ENCODE results near the gene CYBB. TPM values are rescaled to one million over a fixed set of nuclear protein-coding genes. Genes with fewer than 3 reads are reported as not detected.

The CYBB gene
- total RNA-seq, 4 donors from 2014 or later, result 2.6 to 5.8 (median 3.3) TPM

DNA sequence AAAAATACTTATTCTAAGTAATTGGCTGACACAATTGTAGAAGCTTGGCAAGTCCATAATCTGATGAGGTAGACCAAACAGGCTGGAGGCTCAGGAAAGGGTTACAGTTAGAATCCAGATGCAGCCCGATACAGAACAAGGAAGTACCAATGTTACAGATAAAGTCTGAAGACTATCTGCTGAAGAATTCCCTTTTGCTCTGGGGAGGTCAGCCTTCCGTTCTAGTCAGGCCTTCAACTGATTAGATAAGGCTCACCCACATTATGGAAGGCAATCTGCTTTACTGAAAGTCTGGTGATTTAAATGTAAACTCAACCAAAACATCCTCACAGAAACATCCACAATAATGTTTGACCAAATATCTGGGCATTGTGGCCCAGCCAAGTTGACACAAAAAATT is 74.9 kb downstream of the CYBB start:
- TF ChIP-seq POLR2A (IDR thresholded peaks at IDR 0.05), result no peak
- TF ChIP-seq, protein P1, sequence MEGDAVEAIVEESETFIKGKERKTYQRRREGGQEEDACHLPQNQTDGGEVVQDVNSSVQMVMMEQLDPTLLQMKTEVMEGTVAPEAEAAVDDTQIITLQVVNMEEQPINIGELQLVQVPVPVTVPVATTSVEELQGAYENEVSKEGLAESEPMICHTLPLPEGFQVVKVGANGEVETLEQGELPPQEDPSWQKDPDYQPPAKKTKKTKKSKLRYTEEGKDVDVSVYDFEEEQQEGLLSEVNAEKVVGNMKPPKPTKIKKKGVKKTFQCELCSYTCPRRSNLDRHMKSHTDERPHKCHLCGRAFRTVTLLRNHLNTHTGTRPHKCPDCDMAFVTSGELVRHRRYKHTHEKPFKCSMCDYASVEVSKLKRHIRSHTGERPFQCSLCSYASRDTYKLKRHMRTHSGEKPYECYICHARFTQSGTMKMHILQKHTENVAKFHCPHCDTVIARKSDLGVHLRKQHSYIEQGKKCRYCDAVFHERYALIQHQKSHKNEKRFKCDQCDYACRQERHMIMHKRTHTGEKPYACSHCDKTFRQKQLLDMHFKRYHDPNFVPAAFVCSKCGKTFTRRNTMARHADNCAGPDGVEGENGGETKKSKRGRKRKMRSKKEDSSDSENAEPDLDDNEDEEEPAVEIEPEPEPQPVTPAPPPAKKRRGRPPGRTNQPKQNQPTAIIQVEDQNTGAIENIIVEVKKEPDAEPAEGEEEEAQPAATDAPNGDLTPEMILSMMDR (IDR thresholded peaks at IDR 0.05), result no peak
- WGBS, 2 donors, result 52 to 58% methylated on average over 2 of the region's 2 CpGs
- no peak for DNase-seq (ENCODE audit: low spot score in 2 of 2)
- intact Hi-C loops (cut with DNase I; ENCODE audit: low total_unique reads), result no loop called here
- H3K4me3 ChIP-seq (ENCODE audit: low read depth, poor library complexity, severe bottlenecking), result no peak overlapping the region

DNA sequence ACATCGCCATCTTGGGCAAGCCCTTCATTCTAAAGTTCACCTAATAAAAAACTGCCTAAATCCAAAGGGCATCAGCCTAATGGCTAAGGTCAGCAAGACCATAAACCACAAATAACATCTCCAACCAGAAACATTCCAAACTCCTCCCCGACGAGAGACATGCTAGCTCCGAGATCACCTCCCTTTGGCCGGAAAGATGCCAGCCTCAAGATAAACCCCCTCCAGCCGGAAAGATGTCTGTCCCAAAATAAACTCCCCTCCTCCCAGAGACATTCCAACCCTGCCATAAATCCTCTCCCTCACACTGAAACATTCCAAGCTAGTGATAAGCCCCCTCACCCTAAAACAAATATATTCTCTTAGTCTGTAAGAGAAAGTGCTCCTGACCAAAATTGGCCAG is 80.9 kb downstream of the CYBB start:
- intact Hi-C loops (cut with DNase I; ENCODE audit: low total_unique reads), result no loop called here
- 47 to 53% methylated on average over 6 of the region's 6 CpGs for WGBS, 2 donors
- no peak for DNase-seq (ENCODE audit: low spot score in 2 of 2)
- H3K4me3 ChIP-seq (ENCODE audit: low read depth, poor library complexity, severe bottlenecking), result no peak overlapping the region
- no peak for TF ChIP-seq POLR2A (IDR thresholded peaks at IDR 0.05)
- TF ChIP-seq, protein P1 (IDR thresholded peaks at IDR 0.05), result no peak

DNA sequence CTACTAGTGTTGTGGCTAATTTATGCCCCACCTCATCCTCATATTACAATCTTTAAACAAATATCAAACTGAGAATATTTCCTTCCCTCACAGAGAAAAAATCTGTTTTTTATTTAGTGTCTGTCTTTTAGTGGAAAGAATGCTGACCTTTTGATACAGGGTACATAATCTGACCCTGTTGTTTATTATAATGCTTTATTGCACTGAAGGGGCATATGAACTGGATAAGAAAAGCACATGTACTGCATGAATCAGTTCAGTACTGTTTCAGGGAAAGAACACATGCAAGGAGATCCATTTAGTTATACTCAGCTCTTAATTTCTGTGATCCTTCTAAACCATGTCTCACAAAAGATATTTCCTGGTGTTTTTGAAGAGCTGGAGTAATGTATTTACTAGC is 83.0 kb downstream of the CYBB start:
- DNase-seq (ENCODE audit: low spot score in 2 of 2), result no peak
- TF ChIP-seq POLR2A (IDR thresholded peaks at IDR 0.05), result no peak
- TF ChIP-seq, protein P1 (IDR thresholded peaks at IDR 0.05), result no peak
- intact Hi-C loops (cut with DNase I; ENCODE audit: low total_unique reads), result no loop called here
- H3K4me3 ChIP-seq (ENCODE audit: low read depth, poor library complexity, severe bottlenecking), result no peak overlapping the region

Other genes with a start within 250 kb of the CYBB start
- 1 to 10 TPM in 3 of 4 donors, under 1 TPM in 1; 0.93 to 2.4 (median 1.7) TPM for gene LANCL3, start 208.4 kb upstream of the CYBB start, total RNA-seq
- gene XK, start 94.3 kb upstream of the CYBB start, total RNA-seq, result 1 to 10 TPM; 1.1 to 2.5 (median 1.6) TPM
- gene DYNLT3, start 67.5 kb downstream of the CYBB start, total RNA-seq, result 10 to 100 TPM in 2 of 4 donors, 1 to 10 TPM in 2; 4.1 to 15.5 (median 8.6) TPM
- under 1 TPM in 3 of 4 donors, not detected in 1; 0.15 to 0.79 (median 0.42) TPM for gene SYTL5, start 226.5 kb downstream of the CYBB start, total RNA-seq

All from lower leg skin (tissue), 4 donors.